Sciatic nerve (tissue), 2 donors: ENCODE results near the gene TMC1. TPM values are rescaled to one million over a fixed set of nuclear protein-coding genes. Genes with fewer than 3 reads are reported as not detected.
A peak's percentile ranks its signal among the peaks of the same experiment; 100 is the strongest.

Experiments used
- ATAC-seq: fragments of 200-7000 bp; cut with Tn5 transposase; one replicate; pipeline ENCODE4 v1.9.1; 2020; ENCODE audit warnings: mild to moderate bottlenecking, moderate library complexity
- DNase-seq: peaks from one replicate; pipeline ENCODE4 v3.0.0-alpha.2; 2020; ENCODE audit warnings: low spot score
- intact Hi-C: fragments of 100-400 bp; cut with DNase I; formaldehyde crosslinking; loops from one replicate; pipeline ENCODE4 v1.14.2; 2022
- total RNA-seq: library from RNA; stranded (reverse); fragmentation: NEBNext Ultra II Directional; extraction: Animal tissue kit (Norgen Biotek cat#: 25700); gene quantifications from one replicate; pipeline ENCODE4 v1.2.1, GENCODE V29; 2021
- donor health status: DM: no; HTN: no; CAD: no.
- donor health status: DM: no; HTN: no; CAD: no.

TMC1 gene
- total RNA-seq, 1 donor from 2014 or later, result 0.36 TPM

DNA sequence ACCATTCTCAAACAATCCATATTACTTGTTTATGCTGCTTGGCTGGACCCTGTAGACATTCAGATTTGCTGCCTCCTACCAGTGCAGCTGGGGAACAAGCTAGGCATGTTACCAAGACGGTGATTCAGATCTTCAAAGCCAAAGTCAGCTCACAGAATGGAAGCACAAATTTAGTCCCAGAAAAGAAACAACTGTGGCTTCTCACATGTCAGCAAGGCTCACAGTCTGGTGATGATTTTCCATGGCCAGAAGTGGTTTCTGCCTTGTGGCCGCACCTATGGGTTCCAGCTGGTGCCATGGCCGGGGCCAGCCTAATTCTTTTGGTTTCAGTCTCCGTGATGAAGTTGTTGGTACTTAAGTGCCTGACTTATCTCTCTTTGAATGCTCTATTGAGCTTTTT lies 182.2 kb downstream of the TMC1 start:
- intact Hi-C loops, result no loop called here
- DNase-seq (no peak), ATAC-seq (no peak)

GRCh38 chr9:72704688-72705375 lies 183.4 kb downstream of the TMC1 start:
- ATAC-seq (no peak), DNase-seq (no peak)
- intact Hi-C loops, result no loop called here

- no peak for ATAC-seq
- intact Hi-C loops, result loop anchor here (10.0 kb wide), 1 partner anchor 1846 kb away; no protein-coding TSS in a partner anchor
- no peak for DNase-seq
These were observed 197.1 kb downstream of the TMC1 start for GRCh38 chr9:72718503-72718902.

DNA sequence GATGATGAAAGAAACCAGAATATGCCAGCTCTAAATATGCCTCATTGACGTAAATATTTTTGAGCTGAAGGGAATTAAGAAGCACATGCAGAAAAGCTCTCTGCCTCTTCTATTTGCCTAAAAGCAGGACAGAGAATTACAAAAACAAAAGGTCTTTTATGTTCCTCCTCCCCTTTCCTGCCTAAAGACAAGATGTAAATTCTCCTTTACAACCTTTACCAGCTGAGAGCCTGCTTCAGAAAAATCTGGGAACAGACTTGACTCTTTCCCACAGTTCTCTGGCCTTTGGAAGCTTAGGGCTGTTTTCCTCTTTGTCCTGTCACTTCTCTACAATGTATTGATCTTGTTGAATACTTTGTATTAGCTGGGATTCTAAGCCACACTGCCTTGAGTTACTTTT lies 199.7 kb downstream of the TMC1 start:
- ATAC-seq (no peak), DNase-seq (no peak)
- intact Hi-C loops, result no loop called here

DNA sequence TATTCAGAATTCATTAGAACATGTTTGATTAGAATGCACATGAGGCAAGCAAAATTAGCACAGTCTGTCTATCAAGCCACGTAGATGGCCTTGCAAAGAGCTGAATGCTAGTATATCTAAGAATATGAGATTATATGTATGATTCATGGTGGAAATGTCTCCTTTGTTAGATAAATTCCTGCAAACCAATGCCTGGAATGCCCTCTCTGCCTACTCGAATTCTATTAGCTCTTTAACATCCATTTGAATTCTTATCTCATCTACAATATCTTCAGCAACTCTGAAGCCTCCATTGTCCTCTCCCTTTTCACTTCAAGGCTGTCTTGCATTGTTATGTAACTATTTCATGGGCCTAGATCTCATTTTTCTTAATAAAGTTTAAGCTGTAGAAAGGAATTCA lies 205.5 kb downstream of the TMC1 start:
- DNase-seq (no peak), ATAC-seq (no peak)
- intact Hi-C loops, result no loop called here

- ATAC-seq (no peak), DNase-seq (no peak)
- intact Hi-C loops, result no loop called here
These were observed 206.8 kb downstream of the TMC1 start for GRCh38 chr9:72728031-72728770.

- intact Hi-C loops, result no loop called here
- ATAC-seq, result peak; percentile 62
These were observed 212.5 kb downstream of the TMC1 start for GRCh38 chr9:72733895-72734294.

DNA sequence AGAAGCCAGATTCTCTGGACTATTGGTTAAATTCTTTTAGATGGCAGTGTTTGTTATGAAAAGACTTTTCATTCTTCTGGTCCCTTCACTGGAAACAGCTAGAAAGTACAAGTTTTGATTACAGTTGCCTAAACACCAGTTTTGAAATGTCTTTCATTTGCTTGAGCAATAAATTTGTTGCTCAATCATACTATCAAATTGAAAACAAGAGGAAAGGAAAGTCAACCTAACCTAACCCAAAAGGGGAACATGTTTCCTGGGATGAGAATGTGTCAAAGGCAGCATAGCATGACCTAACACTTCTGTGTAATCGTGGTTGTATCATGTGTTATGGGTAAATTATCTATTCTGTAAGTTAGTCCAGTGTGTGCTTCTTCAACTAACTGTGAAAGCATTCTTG lies 213.2 kb downstream of the TMC1 start:
- intact Hi-C loops, result no loop called here
- ATAC-seq (peak; percentile 92), DNase-seq (no peak)

More at GRCh38 chr9:72733895-72734294, 212.5 kb downstream of the TMC1 start:
- no peak for DNase-seq

DNA sequence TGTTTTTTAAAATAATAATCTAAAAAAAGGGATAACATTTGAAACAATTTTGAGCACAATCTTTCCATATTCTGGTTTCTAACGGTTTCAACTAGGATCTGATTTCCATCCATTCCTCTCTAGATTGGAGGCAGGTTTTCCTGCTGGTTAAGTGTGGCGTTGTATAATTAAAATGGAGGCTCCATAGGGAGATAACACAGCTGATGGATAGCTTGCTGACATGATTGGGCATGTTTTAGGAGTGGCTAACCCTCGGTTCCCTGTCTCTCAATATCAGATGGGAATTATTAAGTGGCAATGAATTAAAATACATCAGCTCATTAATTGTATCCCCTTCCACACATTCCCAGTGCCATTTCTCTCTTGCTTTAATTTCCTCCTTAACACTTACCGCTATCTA lies 222.4 kb downstream of the TMC1 start:
- DNase-seq, result no peak
- ATAC-seq, result no peak
- intact Hi-C loops, result no loop called here

DNA sequence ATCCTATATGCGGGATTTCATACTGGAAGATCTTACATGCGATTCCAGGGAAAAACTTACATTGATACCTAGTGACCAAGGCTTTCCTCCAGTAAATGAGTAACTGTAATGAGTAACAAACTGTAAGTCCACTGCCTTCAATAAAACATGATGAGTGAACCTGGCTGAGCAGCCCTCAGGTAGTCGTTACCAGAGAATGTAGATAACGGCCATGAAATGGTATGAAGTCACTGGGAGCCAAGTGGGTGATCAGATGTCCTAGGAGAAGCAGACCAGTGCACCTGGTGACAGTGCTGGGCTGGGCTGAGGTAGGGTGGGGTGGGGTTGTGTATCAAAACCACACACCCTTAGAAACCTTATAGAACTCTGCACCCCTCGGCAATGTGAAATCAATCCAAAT lies 227.9 kb downstream of the TMC1 start:
- ATAC-seq (no peak), DNase-seq (no peak)
- intact Hi-C loops, result no loop called here

DNA sequence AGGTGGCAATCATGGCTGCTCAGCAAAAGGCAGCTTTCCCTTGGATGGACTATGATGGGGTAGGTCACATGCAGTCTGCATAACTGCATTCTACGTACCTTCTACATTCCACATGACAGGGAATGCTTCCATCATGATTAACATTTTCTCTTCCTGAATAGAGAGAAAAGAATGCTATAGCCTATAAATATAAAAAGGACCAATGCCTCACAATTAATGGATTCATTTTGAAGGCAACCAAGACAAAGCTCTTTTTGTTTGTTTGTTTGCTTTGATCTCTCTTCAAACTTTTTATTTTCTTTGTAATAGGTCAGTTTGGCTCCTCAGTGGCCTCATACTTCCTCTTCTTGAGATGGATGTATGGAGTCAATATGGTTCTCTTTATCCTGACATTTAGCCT lies 230.1 kb downstream of the TMC1 start:
- DNase-seq, result no peak
- intact Hi-C loops, result no loop called here
- no peak for ATAC-seq

GRCh38 chr9:72753266-72753893 lies 232.0 kb downstream of the TMC1 start:
- DNase-seq, result no peak
- intact Hi-C loops, result no loop called here
- peak; percentile 77 for ATAC-seq

DNA sequence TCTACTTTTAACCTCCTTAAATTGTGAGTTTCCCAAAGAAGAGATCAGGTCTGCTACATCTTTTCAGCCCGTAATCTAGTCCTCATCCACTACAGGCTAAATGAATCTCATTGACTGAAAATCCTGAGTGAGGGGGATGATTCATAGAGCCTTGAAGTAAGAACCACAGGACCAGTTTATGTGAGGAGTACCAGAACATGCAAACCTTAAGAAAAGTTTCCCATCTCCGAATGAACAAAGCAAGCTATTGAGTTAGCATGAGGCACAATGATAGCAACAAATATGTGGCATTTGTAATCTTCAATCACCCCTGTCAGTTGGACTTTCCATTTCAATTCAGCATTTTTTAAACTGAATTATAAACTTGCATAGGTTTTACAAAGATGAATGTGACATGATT lies 234.4 kb downstream of the TMC1 start:
- intact Hi-C loops, result loop anchor here (5.0 kb wide), 1 partner anchor 799 kb away; no protein-coding TSS in a partner anchor
- DNase-seq (no peak), ATAC-seq (no peak)

- DNase-seq (no peak), ATAC-seq (no peak)
- intact Hi-C loops, result loop anchor here (5.0 kb wide), 1 partner anchor 802 kb away; no protein-coding TSS in a partner anchor
These were observed 237.5 kb downstream of the TMC1 start for GRCh38 chr9:72758944-72759343.

GRCh38 chr9:72763022-72763421 lies 241.6 kb downstream of the TMC1 start:
- intact Hi-C loops, result no loop called here

GRCh38 chr9:72769546-72769945 lies 248.1 kb downstream of the TMC1 start:
- ATAC-seq, result no peak
- intact Hi-C loops, result no loop called here

More at GRCh38 chr9:72763022-72763421, 241.6 kb downstream of the TMC1 start:
- DNase-seq (no peak), ATAC-seq (no peak)

DNA sequence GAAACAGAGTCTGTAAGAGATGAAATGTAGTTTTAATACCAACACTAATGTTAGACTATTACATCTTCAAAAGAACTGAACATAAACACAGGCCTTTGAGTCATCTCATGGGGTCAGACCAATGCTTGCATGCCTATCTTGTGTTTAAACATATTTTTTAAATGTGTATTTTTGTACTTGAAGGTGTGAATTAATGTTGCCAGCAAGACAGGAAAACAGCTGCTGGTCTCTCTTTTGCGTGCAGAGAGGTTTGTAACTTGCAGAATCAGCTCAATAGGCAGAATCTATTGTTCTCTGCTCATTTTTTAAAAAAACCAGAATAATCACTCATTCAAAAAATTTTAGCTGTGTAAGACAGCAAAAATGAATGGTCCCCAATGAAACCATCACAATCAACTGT lies 251.3 kb downstream of the TMC1 start:
- DNase-seq, result no peak
- ATAC-seq, result no peak
- intact Hi-C loops, result no loop called here

More at GRCh38 chr9:72769546-72769945, 248.1 kb downstream of the TMC1 start:
- no peak for DNase-seq

- no peak for ATAC-seq
- no peak for DNase-seq
- intact Hi-C loops, result no loop called here
These were observed 252.2 kb downstream of the TMC1 start for GRCh38 chr9:72773570-72773969.

DNA sequence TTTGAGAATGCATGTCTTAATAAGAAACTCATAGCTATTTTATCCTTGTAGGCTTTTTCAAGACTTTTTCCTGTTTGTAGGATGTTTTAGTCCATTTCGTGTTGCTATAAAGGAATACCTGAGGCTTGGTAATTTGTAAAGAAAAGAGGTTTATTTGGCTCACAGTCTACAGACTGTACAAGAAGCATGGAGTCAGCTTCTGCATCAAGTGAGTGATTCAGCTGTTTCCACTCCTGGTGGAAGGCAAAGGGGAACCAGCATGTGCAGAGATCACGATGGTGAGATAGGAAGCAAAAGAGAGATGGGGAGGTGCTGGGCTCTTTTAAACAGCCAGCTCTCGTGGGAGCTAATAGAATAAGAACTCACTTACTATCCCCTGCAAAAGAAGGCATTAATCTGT lies 254.2 kb downstream of the TMC1 start:
- ATAC-seq (no peak), DNase-seq (no peak)

DNA sequence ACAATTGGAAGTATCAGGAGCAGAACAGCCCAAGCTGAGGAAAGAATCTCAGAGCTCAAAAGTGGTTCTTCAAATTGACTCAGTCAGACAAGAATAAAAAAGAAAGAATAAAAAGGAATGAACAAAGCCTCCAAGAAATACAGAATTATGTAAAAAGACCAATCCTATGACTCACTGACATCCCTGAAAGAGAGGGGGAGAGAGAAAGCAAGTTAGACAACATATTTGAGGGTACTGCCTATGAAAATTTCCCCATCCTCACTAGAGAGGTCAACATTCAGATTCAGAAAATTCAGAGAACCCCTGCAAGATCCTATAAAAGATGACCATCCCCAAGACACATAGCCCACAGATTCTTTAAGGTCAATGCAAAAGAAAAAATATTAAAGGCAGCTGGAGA lies 258.2 kb downstream of the TMC1 start:
- intact Hi-C loops, result no loop called here
- DNase-seq, result no peak
- no peak for ATAC-seq

More for the DNA sequence above, 254.2 kb downstream of the TMC1 start:
- intact Hi-C loops, result no loop called here
